GM12892 (cell line): ENCODE measurements around the gene IDUA.
"Not testable (repeated sequence)": the region's sequence is repeated elsewhere in the genome, so short reads cannot be mapped to it uniquely, and the experiment has no call there.

ENCODE experiments used
- POLR2A ChIP-seq: IDR thresholded peaks from 2 replicates; pipeline ENCODE4 v1.6.1; 2011; ENCODE audit warnings: low read depth, low read length, control low read depth
- POLR2AphosphoS5 ChIP-seq: IDR thresholded peaks from 2 replicates; pipeline ENCODE4 v1.6.1; 2011; ENCODE audit warnings: low read depth, low read length, control low read depth
- TAF1 ChIP-seq: IDR thresholded peaks from 2 replicates; pipeline ENCODE4 v1.6.1; 2011; ENCODE audit warnings: low read depth, mild to moderate bottlenecking, control low read depth, low read length, borderline replicate concordance

GRCh38 chr4:999240-999863 is 12.5 kb downstream of the IDUA start:
- not testable (repeated sequence) for TF ChIP-seq POLR2A, POLR2AphosphoS5, TAF1
